ENCODE data around the gene VSIG2.
A peak's percentile ranks its signal among the peaks of the same experiment; 100 is the strongest.

VSIG2 gene

GRCh38 chr11:124763156-124763947, 11.3 kb upstream of the VSIG2 start:
- DNase-seq (ENCODE audit: low spot score), result peak; percentile 82

- no peak for DNase-seq (ENCODE audit: low spot score)
Observed at GRCh38 chr11:124762624-124763155, 10.6 kb upstream of the VSIG2 start.

- DNase-seq (ENCODE audit: low spot score), result peak; percentile 66
Observed at GRCh38 chr11:124762105-124762623, 10.1 kb upstream of the VSIG2 start, which contains the start of gene ESAM. TSS of gene ESAM (minus strand) at chr11:124762290. CDS start at chr11:124762154, 136 bp downstream.

GRCh38 chr11:124761301-124762104, 9.4 kb upstream of the VSIG2 start:
- DNase-seq (ENCODE audit: low spot score), result no peak

GRCh38 chr11:124760806-124761205, 8.8 kb upstream of the VSIG2 start:
- DNase-seq (ENCODE audit: low spot score), result no peak

GRCh38 chr11:124760205-124760652, 8.2 kb upstream of the VSIG2 start:
- DNase-seq (ENCODE audit: low spot score), result no peak

GRCh38 chr11:124759266-124760204, 7.5 kb upstream of the VSIG2 start:
- DNase-seq (ENCODE audit: low spot score), result no peak

- DNase-seq (ENCODE audit: low spot score), result peak; percentile 60
Observed at GRCh38 chr11:124758355-124759265, 6.6 kb upstream of the VSIG2 start.

GRCh38 chr11:124757320-124757719, 5.3 kb upstream of the VSIG2 start:
- DNase-seq (ENCODE audit: low spot score), result no peak

- no peak for DNase-seq (ENCODE audit: low spot score)
Observed at GRCh38 chr11:124756753-124757227, 4.7 kb upstream of the VSIG2 start.

GRCh38 chr11:124756033-124756752, 4.1 kb upstream of the VSIG2 start:
- DNase-seq (ENCODE audit: low spot score), result no peak

- DNase-seq (ENCODE audit: low spot score), result no peak
Observed at GRCh38 chr11:124754710-124755109, 2.7 kb upstream of the VSIG2 start.

GRCh38 chr11:124754309-124754708, 2.3 kb upstream of the VSIG2 start:
- DNase-seq (ENCODE audit: low spot score), result no peak

GRCh38 chr11:124753624-124754023, 1.6 kb upstream of the VSIG2 start:
- DNase-seq (ENCODE audit: low spot score), result no peak

GRCh38 chr11:124753205-124753604, 1.1 kb upstream of the VSIG2 start:
- no peak for DNase-seq (ENCODE audit: low spot score)

GRCh38 chr11:124752471-124753102, 532 bp upstream of the VSIG2 start:
- no peak for DNase-seq (ENCODE audit: low spot score)

GRCh38 chr11:124751391-124751740, 689 bp downstream of the VSIG2 start:
- DNase-seq (ENCODE audit: low spot score), result no peak

GRCh38 chr11:124749912-124750311, 2.1 kb downstream of the VSIG2 start:
- DNase-seq (ENCODE audit: low spot score), result no peak
